Measurements from ENCODE around the gene GLT8D1. TPM values are rescaled to one million over a fixed set of nuclear protein-coding genes. Genes with fewer than 3 reads are reported as not detected.

Gene GLT8D1
- total RNA-seq, 1 donor from 2014 or later: 37.1 TPM

GRCh38 chr3:52645549-52645948, 60.0 kb downstream of the GLT8D1 start:
- DNase-seq: no peak
- no peak overlapping the region for H3K27ac ChIP-seq
- H3K4me3 ChIP-seq: no peak overlapping the region
- H3K4me1 ChIP-seq: no peaks in the 10 kb centered on the region
- intact Hi-C loops (cut with DNase I): no loop called here
- ATAC-seq: no peak
- no peak for TF ChIP-seq CTCF (IDR thresholded peaks at IDR 0.05)
- H3K36me3 ChIP-seq: peaks cover 100% of the 10 kb centered on the region
- no peaks in the 10 kb centered on the region for H3K27me3 ChIP-seq (ENCODE audit: low read depth)
- H3K9me3 ChIP-seq: no peaks in the 10 kb centered on the region

Other genes starting within 250 kb of the GLT8D1 start
- gene STAB1, start 210.5 kb downstream of the GLT8D1 start, total RNA-seq: 133 TPM
- 28.5 TPM for gene NT5DC2, start 171.9 kb downstream of the GLT8D1 start, total RNA-seq
- 16.3 TPM for gene UQCC5, start 169.2 kb downstream of the GLT8D1 start, total RNA-seq
- 88.3 TPM for gene PBRM1, start 19.9 kb downstream of the GLT8D1 start, total RNA-seq
- gene GNL3, start 19.8 kb downstream of the GLT8D1 start, total RNA-seq: 35.2 TPM
- 74.6 TPM for gene SPCS1, start 315 bp upstream of the GLT8D1 start, total RNA-seq
- 25.1 TPM for gene NEK4, start 65.1 kb upstream of the GLT8D1 start, total RNA-seq
- gene ITIH1, start 71.8 kb upstream of the GLT8D1 start, total RNA-seq: not detected
- 4.5 TPM for gene ITIH3, start 89.0 kb upstream of the GLT8D1 start, total RNA-seq
- gene ITIH4, start 124.9 kb upstream of the GLT8D1 start, total RNA-seq: 23.7 TPM
- gene MUSTN1, start 129.2 kb upstream of the GLT8D1 start, total RNA-seq: 7.3 TPM
- 42.4 TPM for gene STIMATE, start 191.8 kb upstream of the GLT8D1 start, total RNA-seq